PFSK-1 (cell line): ENCODE measurements around the gene ZBTB7A.

Source experiments
- FOXP2 ChIP-seq: optimal IDR thresholded peaks from 2 replicates; pipeline ENCODE3; 2011; ENCODE audit warnings: borderline replicate concordance, control low read depth, inconsistent platforms; ENCODE audit not compliant: insufficient read depth; ENCODE audit errors: extremely low read length, extremely low read depth
- POLR2AphosphoS5 ChIP-seq: IDR thresholded peaks from 2 replicates; pipeline ENCODE4 v1.6.1; 2012; ENCODE audit warnings: low read depth, mild to moderate bottlenecking, control low read depth, low read length, moderate library complexity
- SIN3A ChIP-seq: IDR thresholded peaks from 2 replicates; pipeline ENCODE4 v1.6.1; 2012; ENCODE audit warnings: mild to moderate bottlenecking, low read length, moderate library complexity, borderline replicate concordance; ENCODE audit not compliant: insufficient read depth
- TAF1 ChIP-seq: IDR thresholded peaks from 2 replicates; pipeline ENCODE4 v1.6.1; 2012; ENCODE audit warnings: low read length, control low read depth, borderline replicate concordance; ENCODE audit not compliant: insufficient read depth
- TF ChIP-seq, protein P1 (sequence below), 2 experiments: IDR thresholded peaks; 2 replicates each; pipeline versions ENCODE4 v1.6.1 to v1.8.0; 2011 to 2012; ENCODE audit warnings: low read depth in 2 of 2, low read length in 2 of 2, control low read depth in 1 of 2, inconsistent platforms in 1 of 2, mild to moderate bottlenecking in 1 of 2, moderate library complexity in 1 of 2; ENCODE audit not compliant: insufficient read depth in 1 of 2

ZBTB7A gene

DNA sequence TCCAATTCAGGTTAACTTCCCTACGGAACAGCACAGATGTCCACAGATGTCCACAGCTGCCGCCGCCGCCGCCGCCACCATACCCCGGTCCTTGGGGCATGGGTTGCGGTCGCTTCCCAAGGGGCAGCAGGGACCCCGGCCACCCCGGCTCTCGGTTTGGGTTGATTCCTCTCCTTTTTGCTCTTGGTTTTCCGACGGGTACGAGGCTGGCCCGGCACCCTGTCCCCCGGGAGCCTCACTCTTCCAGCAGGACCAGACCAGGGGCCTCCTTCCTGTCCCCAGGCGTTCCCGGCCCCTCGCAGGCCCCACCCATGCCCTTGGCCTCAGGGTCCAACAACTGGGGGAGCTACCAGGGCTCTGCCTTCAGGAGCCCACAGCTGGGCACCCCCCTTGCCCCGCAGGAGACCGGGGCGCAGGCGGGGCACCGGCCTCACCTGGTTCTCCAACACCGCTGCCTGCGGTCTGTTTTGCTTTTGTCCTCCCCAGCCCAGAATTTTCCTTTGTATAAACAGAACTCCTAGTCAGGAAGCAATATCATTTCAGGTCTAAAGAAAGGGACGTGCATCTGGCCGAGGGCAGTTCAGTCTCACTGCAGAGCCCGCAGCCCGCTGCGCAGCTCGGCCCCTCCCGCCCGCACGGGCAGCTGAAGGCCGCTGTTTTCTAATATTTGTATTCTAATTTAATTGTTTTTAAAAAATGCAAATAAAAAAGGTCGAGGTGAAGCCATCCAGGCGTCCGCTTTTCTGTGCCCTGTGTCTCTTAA, 27.9 kb downstream of the ZBTB7A start:
- TF ChIP-seq TAF1: no peak
- TF ChIP-seq, protein P1, sequence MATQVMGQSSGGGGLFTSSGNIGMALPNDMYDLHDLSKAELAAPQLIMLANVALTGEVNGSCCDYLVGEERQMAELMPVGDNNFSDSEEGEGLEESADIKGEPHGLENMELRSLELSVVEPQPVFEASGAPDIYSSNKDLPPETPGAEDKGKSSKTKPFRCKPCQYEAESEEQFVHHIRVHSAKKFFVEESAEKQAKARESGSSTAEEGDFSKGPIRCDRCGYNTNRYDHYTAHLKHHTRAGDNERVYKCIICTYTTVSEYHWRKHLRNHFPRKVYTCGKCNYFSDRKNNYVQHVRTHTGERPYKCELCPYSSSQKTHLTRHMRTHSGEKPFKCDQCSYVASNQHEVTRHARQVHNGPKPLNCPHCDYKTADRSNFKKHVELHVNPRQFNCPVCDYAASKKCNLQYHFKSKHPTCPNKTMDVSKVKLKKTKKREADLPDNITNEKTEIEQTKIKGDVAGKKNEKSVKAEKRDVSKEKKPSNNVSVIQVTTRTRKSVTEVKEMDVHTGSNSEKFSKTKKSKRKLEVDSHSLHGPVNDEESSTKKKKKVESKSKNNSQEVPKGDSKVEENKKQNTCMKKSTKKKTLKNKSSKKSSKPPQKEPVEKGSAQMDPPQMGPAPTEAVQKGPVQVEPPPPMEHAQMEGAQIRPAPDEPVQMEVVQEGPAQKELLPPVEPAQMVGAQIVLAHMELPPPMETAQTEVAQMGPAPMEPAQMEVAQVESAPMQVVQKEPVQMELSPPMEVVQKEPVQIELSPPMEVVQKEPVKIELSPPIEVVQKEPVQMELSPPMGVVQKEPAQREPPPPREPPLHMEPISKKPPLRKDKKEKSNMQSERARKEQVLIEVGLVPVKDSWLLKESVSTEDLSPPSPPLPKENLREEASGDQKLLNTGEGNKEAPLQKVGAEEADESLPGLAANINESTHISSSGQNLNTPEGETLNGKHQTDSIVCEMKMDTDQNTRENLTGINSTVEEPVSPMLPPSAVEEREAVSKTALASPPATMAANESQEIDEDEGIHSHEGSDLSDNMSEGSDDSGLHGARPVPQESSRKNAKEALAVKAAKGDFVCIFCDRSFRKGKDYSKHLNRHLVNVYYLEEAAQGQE (IDR thresholded peaks at IDR 0.05; ENCODE audit: insufficient read depth in 1 of 2, low read depth in 2 of 2, low read length in 2 of 2): no peak

DNA sequence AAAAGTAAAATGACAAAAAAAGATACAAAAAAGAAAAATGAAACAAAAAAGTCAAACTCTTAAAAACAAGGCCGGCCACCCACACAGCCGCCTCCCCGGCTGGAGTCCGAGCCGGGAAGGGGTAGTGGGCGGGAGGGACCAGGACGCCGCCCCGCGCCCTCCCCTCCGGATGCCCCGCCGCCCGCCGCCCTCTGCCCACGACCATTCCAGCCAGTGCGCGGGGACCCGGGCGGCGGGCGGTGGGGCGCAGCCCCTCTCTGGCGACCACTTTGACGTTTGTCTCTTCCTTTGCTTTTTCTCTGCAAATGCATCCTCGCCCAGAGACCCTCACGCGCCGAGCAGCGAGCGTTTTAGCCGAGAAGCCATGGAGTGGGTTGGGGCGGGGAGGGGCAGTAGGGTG, 28.6 kb downstream of the ZBTB7A start:
- TF ChIP-seq FOXP2: no peak

GRCh38 chr19:4037301-4037949, 29.3 kb downstream of the ZBTB7A start:
- TF ChIP-seq TAF1 (no peak), POLR2AphosphoS5 (no peak), FOXP2 (no peak), SIN3A (no peak)
- TF ChIP-seq, protein P1 (IDR thresholded peaks at IDR 0.05; ENCODE audit: insufficient read depth in 1 of 2, low read depth in 2 of 2, low read length in 2 of 2): no peak

GRCh38 chr19:4036576-4037300, 30.0 kb downstream of the ZBTB7A start:
- TF ChIP-seq POLR2AphosphoS5 (no peak), FOXP2 (no peak), TAF1 (no peak)
- TF ChIP-seq, protein P1 (IDR thresholded peaks at IDR 0.05; ENCODE audit: insufficient read depth in 1 of 2, low read depth in 2 of 2, low read length in 2 of 2): no peak

- TF ChIP-seq POLR2AphosphoS5 (no peak), FOXP2 (no peak), TAF1 (no peak), SIN3A (no peak)
- TF ChIP-seq, protein P1 (IDR thresholded peaks at IDR 0.05; ENCODE audit: insufficient read depth in 1 of 2, low read depth in 2 of 2, low read length in 2 of 2): no peak
These were observed 31.1 kb downstream of the ZBTB7A start for GRCh38 chr19:4035582-4035981.
